Common myeloid progenitor, CD34-positive (primary cell): ENCODE measurements around the gene ARL4D.

Experiments used
- CTCF ChIA-PET: fragments of 350-600 bp; sonication (Branson Sonifier 250); formaldehyde crosslinking; loops from one replicate; lab custom pipeline; 2021; ENCODE audit warnings: antibody characterized with exemption; lab: Charles Lee
- POLR2A ChIA-PET: fragments of 350-600 bp; sonication (Branson Sonifier 250); formaldehyde crosslinking; loops from one replicate; lab custom pipeline; 2021; ENCODE audit warnings: antibody characterized with exemption; lab: Charles Lee
- DNase-seq, 3 donors: peaks; one replicate each; pipeline versions ENCODE4 v3.0.0 to v3.0.0-alpha.2; 2013
- H3K27ac ChIP-seq, 2 experiments: 1 replicate in 1 of 2; 2 replicates in 1 of 2; pipeline ENCODE4 v1.7.0; 2013; ENCODE audit warnings: inconsistent platforms in 2 of 2, low read length in 2 of 2, mild to moderate bottlenecking in 2 of 2, low read depth in 1 of 2, moderate library complexity in 1 of 2; ENCODE audit not compliant: severe bottlenecking in 2 of 2, insufficient read depth in 1 of 2, poor library complexity in 1 of 2
- H3K27me3 ChIP-seq, 5 experiments: replicated peaks in 2 of 5; 1 replicate in 3 of 5; 2 replicates in 2 of 5; pipeline versions ENCODE4 v1.6.1 to v1.7.0; 2013; ENCODE audit warnings: low read length in 4 of 5, mild to moderate bottlenecking in 2 of 5, moderate library complexity in 2 of 5, inconsistent platforms in 1 of 5; ENCODE audit not compliant: insufficient read depth in 5 of 5, control insufficient read depth in 4 of 5
- H3K36me3 ChIP-seq, 4 experiments: 1 replicate in 2 of 4; 2 replicates in 2 of 4; pipeline versions ENCODE4 v1.6.1 to v1.7.0; 2013; ENCODE audit warnings: low read length in 3 of 4, control low read depth in 1 of 4, mild to moderate bottlenecking in 1 of 4; ENCODE audit not compliant: control insufficient read depth in 4 of 4, insufficient read depth in 4 of 4
- H3K4me1 ChIP-seq, 4 experiments: 1 replicate in 3 of 4; 2 replicates in 1 of 4; pipeline versions ENCODE4 v1.6.1 to v1.7.1; 2013; ENCODE audit warnings: low read length in 3 of 4, mild to moderate bottlenecking in 3 of 4, control low read depth in 1 of 4, inconsistent platforms in 1 of 4, moderate library complexity in 1 of 4; ENCODE audit not compliant: control insufficient read depth in 4 of 4, insufficient read depth in 4 of 4; ENCODE audit errors: control extremely low read depth in 1 of 4
- H3K4me3 ChIP-seq, 7 experiments: 1 replicate in 4 of 7; 2 replicates in 3 of 7; pipeline versions ENCODE4 v1.5.1 to v1.7.0; 2013; ENCODE audit warnings: mild to moderate bottlenecking in 7 of 7, low read length in 6 of 7, moderate library complexity in 6 of 7, inconsistent platforms in 2 of 7, low read depth in 2 of 7, control low read depth in 1 of 7; ENCODE audit not compliant: insufficient read depth in 4 of 7, control insufficient read depth in 1 of 7; ENCODE audit errors: extremely low read depth in 1 of 7
- H3K9me3 ChIP-seq, 5 experiments: 1 replicate in 4 of 5; 2 replicates in 1 of 5; pipeline versions ENCODE4 v1.6.1 to v1.7.1; 2013; ENCODE audit warnings: low read length in 4 of 5, mild to moderate bottlenecking in 2 of 5, inconsistent platforms in 1 of 5, low read depth in 1 of 5, moderate library complexity in 1 of 5; ENCODE audit not compliant: control insufficient read depth in 4 of 5, insufficient read depth in 2 of 5; ENCODE audit errors: control extremely low read depth in 1 of 5
- WGBS: methylation state at CpG from one replicate; pipeline ENCODE4 v1.1.5; 2013; ENCODE audit not compliant: insufficient coverage; 5-methylcytosine and 5-hydroxymethylcytosine counted together

The ARL4D gene

DNA sequence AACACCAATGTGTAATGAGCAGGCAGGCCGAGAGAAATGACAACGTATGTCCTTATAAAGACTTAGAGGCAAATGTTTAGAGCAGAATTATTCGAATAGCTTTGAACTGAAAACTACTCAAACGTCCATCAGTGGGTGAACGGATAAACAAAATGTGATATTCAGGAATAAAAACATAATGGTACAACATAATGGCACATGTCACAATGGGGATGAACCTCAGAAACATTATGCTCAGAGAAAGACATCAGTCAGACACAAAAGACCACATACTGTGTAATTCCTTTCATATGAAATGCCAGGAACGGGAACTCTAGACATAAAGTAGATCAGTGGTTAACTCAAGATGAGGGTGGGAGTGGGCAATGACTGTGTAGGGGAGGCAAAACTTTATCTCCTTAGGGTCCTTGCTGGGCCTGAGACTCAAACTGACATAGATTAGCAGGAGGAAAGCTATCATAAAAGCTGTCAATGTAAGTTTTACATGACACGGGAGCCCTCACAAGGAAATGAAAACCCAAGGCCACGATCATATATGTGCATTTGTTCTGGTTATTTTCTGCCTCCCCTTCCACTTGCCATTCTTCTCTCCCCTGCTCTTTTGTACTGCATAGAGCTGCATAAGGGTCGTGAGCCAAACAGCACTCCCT lies 14.8 kb upstream of the ARL4D start:
- no peak for DNase-seq
- Histone ChIP-seq H3K36me3 (peaks cover 0 to 6% (median 0%) of the 10 kb centered on the region in 4 experiments), H3K4me3 (no peak overlapping the region), H3K27ac (no peak overlapping the region), H3K4me1 (peaks cover 0 to 12% (median 9%) of the 10 kb centered on the region in 4 experiments), H3K27me3 (no peaks in the 10 kb centered on the region), H3K9me3 (peaks cover 3 to 19% (median 16%) of the 10 kb centered on the region in 5 experiments)
- 96% methylated on average over 6 of the region's 9 CpGs for WGBS
- ChIA-PET POLR2A (interaction anchor here (1.7 kb wide), 1 partner anchor 16 kb away, joined by 9 read pairs; no protein-coding TSS in a partner anchor), CTCF (interaction anchor here (1.0 to 1.7 kb wide), 2 partner anchors 10 to 11 kb away, joined by 3 to 4 read pairs; no protein-coding TSS in a partner anchor)

DNA sequence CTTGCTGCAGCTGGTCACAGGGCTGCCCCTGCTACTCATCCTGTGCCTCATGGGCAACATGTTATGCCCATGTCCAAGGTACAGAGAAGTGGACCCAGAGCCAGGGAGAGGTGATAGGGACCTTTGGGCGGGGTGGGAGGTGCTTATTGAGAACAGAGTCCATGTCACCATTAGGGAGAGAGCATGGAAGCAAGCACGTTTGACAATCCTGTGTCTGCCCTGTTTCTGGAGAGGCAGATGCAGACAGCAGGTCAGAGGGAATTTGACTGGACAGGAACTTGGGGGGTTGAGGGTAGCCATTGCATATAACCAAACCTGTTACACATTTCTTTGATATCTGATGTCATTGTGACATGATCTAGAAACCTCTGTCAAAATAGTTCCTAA lies 14.3 kb upstream of the ARL4D start:
- H3K27ac ChIP-seq = no peak overlapping the region
- no peak overlapping the region for H3K4me3 ChIP-seq
- H3K36me3 ChIP-seq = peaks cover 0 to 6% (median 0%) of the 10 kb centered on the region in 4 experiments
- WGBS = 87% methylated on average over 2 of the region's 2 CpGs
- H3K9me3 ChIP-seq = peaks cover 3 to 18% (median 15%) of the 10 kb centered on the region in 5 experiments
- no peak for DNase-seq
- no peaks in the 10 kb centered on the region for H3K27me3 ChIP-seq
- peaks cover under 1 to 17% (median 12%) of the 10 kb centered on the region in 4 experiments for H3K4me1 ChIP-seq
- ChIA-PET CTCF (interaction anchor here (1.0 to 1.7 kb wide), 2 partner anchors 9 to 12 kb away, joined by 3 to 4 read pairs; no protein-coding TSS in a partner anchor), POLR2A (interaction anchor here (1.7 kb wide), 1 partner anchor 16 kb away, joined by 9 read pairs; no protein-coding TSS in a partner anchor)

DNA sequence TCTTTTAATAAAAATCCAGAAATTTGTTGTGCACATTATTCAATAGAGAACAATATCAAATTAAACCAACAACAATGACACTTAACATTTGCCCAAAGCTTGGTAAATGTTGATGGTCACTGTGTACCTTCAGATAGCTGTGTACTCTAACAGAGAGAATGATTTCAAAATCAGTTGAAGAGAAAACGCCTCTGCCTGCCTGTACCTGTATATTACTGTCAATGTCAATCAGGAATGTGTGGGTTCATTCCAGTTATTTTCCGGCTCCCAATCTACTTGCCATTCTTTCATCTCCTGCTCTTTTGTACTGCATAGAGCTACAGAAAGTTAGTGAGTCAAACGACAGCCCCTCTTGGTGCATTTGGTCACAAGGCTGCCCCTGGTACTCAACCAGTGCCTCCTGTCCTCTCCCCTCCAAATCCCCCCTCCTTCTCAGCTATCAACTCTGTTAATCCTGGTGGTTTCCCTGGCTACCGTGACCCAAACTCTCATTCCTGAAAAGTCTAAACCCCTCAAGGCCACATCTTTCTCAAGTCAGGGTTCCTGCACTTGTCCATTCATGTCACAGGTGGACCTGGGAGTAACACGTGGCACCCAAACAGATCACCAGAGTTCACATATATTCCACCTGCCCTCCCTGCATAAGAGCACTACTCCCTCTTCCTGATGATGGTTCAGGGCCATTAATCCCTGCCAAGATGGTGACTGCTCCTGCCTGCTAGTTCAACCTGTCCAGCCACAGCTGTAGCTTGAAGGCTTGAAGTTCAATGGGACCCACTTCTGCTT lies 13.6 kb upstream of the ARL4D start:
- Histone ChIP-seq H3K36me3 (peaks cover 0 to 5% (median 0%) of the 10 kb centered on the region in 4 experiments), H3K27ac (no peak overlapping the region), H3K27me3 (no peaks in the 10 kb centered on the region), H3K9me3 (peaks cover 0 to 11% (median 9%) of the 10 kb centered on the region in 5 experiments), H3K4me1 (peaks cover 3 to 22% (median 18%) of the 10 kb centered on the region in 4 experiments), H3K4me3 (no peak overlapping the region)
- WGBS = 72% methylated on average over 5 of the region's 5 CpGs
- ChIA-PET CTCF (interaction anchor here (1.7 to 1.8 kb wide), 2 partner anchors 8 to 14 kb away, joined by 4 to 5 read pairs; partner anchors contain the start of gene ARL4D), POLR2A (interaction anchor here (0.8 to 1.7 kb wide), 2 partner anchors 17 to 23 kb away, joined by 3 to 9 read pairs; no protein-coding TSS in a partner anchor)
- no peak for DNase-seq

DNA sequence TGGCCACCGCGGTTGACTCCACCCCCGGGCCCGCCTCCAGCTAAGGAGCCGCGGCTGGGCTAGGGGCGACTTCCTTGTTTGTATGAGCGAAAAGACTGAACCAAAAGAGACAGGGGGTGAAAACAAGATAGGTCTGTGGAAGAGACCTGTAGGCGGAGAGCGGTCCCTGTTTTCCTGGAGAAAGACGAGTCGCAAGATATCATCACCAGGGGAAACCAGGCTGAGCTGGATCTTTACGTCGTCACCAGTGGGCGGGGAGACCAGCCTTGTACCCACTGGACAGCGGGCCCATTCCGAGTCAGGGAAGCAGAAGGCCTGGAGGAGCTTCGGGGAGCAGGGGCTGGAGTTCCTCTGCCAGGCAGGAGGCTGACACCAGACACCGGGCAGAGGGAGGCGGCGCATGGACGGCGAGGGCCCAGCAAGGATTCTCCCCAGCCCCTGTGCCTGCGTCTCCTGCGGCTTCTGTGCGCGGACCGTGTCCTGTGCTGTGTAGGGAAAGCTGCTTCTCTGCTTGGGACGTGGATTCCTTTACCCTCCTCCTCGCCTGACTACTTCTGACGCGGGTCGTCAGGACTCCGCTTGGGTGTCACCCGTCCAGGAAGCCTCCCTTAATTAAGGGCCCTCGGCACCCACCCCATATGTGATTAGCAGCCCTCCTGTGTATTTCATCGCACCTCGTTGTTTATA lies 10.3 kb upstream of the ARL4D start:
- Histone ChIP-seq H3K27ac (peak overlapping the region; percentile 84 to 92), H3K4me3 (peak overlapping the region; percentile 57 to 98 (median 88)), H3K9me3 (no peaks in the 10 kb centered on the region), H3K27me3 (no peaks in the 10 kb centered on the region), H3K36me3 (no peaks in the 10 kb centered on the region), H3K4me1 (peaks cover 3 to 22% (median 18%) of the 10 kb centered on the region in 4 experiments)
- ChIA-PET POLR2A (interaction anchor here (0.6 to 1.7 kb wide), 8 partner anchors 10 to 95 kb away, joined by 3 to 61 read pairs (median 5); partner anchors contain the start of genes ARL4D and DHX8), CTCF (interaction anchor here (0.8 to 2.0 kb wide), 8 partner anchors 14 to 97 kb away, joined by 3 to 9 read pairs (median 3); partner anchors contain the start of gene DHX8)
- DNase-seq = peak; percentile 90 to 96 (median 95)
- 0% methylated on average over 28 of the region's 38 CpGs for WGBS

DNA sequence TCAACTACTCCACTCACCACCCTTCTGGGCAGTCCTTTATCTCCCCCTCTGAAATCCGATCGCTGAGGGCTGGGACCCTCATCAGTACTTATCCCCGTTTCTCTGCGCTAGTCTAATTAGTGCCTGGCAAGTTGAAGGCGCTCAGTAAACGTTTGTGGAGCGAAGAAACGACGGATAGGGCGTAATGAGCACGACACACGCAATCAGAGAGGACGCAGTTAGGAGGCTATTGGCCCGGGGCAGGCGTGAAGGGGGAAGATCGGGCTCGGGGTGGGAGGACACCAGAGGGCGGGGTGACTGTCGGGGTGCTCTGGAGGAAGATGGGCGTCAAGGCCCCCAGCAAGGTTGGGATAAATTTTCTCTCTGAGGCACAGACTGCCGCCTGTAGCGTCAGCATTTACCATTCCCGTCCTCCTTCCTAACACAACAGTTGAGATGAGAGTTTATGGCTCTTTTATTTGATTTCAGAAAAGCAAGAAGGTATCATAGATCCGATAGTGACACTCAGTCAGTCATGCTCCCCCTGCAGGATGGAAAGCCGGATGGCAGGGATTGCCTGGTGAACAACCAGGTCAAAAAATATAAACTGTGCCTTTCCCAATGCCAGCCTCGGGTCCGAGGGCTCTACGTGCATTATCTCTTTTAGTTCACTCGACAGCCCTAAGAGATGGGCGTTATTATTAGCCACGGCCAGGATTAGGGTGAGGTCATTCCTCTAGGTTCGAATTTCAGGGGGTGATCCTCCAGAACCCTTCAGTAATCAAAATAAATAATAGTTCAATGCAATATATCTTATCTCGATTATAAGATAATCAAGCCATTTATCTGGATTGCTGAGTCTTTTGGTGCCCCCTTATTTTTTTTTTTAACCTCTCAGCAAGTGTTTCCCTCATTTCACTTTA lies 9.5 kb upstream of the ARL4D start:
- no peaks in the 10 kb centered on the region for H3K36me3 ChIP-seq
- CTCF ChIA-PET = interaction anchor here (0.6 to 2.0 kb wide), 5 partner anchors 21 to 111 kb away, joined by 3 to 9 read pairs (median 3); partner anchors contain the start of gene DHX8

More for the DNA sequence above, 9.5 kb upstream of the ARL4D start:
- Histone ChIP-seq H3K4me1 (peaks cover 3 to 28% (median 22%) of the 10 kb centered on the region in 4 experiments), H3K4me3 (peak overlapping the region; percentile 57 to 98 (median 88)), H3K27ac (peak overlapping the region; percentile 84 to 92), H3K27me3 (no peaks in the 10 kb centered on the region), H3K9me3 (no peaks in the 10 kb centered on the region)
- peak; percentile 74 to 85 (median 79) for DNase-seq
- 4% methylated on average over 21 of the region's 33 CpGs for WGBS
- POLR2A ChIA-PET = interaction anchor here (0.7 to 1.7 kb wide), 7 partner anchors 9 to 108 kb away, joined by 3 to 61 read pairs (median 4); partner anchors contain the start of genes ARL4D and DHX8
